ENCODE measurements around the gene GLRX2. TPM values are rescaled to one million over a fixed set of nuclear protein-coding genes. Genes with fewer than 3 reads are reported as not detected.

The GLRX2 gene
- total and polyA plus RNA-seq, 2 of the 8 experiments (the other 6 are each of a cell fraction or from before 2014, with no cell fraction given), result 4.8 to 13.5 TPM

DNA sequence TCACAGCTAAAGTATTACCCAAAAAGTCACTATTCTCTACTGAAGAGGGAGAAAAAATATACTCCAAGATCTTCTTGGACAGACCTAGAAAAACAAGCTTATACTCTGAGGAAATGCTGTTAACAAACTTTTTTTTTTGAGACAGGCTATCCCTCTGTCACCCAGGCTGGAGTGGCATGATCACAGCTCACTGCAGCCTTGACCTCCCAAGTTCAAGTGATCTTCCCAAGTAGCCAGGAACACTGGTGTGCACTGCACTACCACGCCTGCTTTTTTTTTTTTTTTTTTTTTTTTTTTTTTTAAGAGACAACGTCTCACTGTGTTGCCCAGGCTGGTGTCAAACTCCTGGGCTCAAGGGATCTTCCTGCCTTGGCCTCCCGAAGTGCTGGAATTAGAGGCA is 17.3 kb downstream of the GLRX2 start:
- Histone ChIP-seq H3K27me3 (replicated peaks in 1 of 4; ENCODE audit: control insufficient read depth in 3 of 4, extremely low read depth in 1 of 4, insufficient read depth in 3 of 4, low read length in 3 of 4) (no peaks in the 10 kb centered on the region), H2AK5ac (ENCODE audit: low read depth, low read length) (no peak overlapping the region), H3K4me1 (replicated peaks in 1 of 4; ENCODE audit: control insufficient read depth in 3 of 4, insufficient read depth in 4 of 4, low read length in 3 of 4) (no peaks in the 10 kb centered on the region), H2BK20ac (ENCODE audit: low read length) (no peak overlapping the region), H3K9ac (replicated peaks in 1 of 4; ENCODE audit: extremely low read depth in 1 of 4, low read depth in 3 of 4, low read length in 3 of 4) (no peak overlapping the region), H3K36me3 (ENCODE audit: control insufficient read depth in 2 of 4, insufficient read depth in 4 of 4, low read length in 3 of 4) (peaks cover 0 to 24% (median 12%) of the 10 kb centered on the region in 4 experiments; a peak in 5 of 8 replicates), H3K79me2 (ENCODE audit: control insufficient read depth in 1 of 2, insufficient read depth in 2 of 2, low read length in 2 of 2) (no peaks in the 10 kb centered on the region), H2BK120ac (replicated peaks; ENCODE audit: low read depth, low read length) (no peak overlapping the region), H3K4ac (replicated peaks; ENCODE audit: insufficient read length, low read depth, low read length) (no peak overlapping the region), H2AFZ (ENCODE audit: low read length) (no peak overlapping the region), H2BK12ac (ENCODE audit: low read depth, low read length) (no peak overlapping the region), H4K5ac (ENCODE audit: insufficient read length, low read depth, low read length) (no peak overlapping the region), H4K20me1 (replicated peaks in 1 of 2; ENCODE audit: control insufficient read depth in 1 of 2, insufficient read depth in 2 of 2, low read length in 2 of 2) (peaks cover 0 to 2% of the 10 kb centered on the region in 2 experiments), H3K14ac (ENCODE audit: insufficient read length) (no peak overlapping the region), H3K18ac (ENCODE audit: extremely low read depth, low read length) (no peak overlapping the region), H3K79me1 (ENCODE audit: low read depth, low read length) (no peaks in the 10 kb centered on the region), H4K91ac (replicated peaks; ENCODE audit: insufficient read length, low read length) (no peak overlapping the region), H4K8ac (ENCODE audit: extremely low read depth, insufficient read depth, low read length) (no peak overlapping the region), H3K56ac (replicated peaks; ENCODE audit: insufficient read length, low read depth, low read length) (no peak overlapping the region), H2BK5ac (ENCODE audit: low read depth, low read length) (no peak overlapping the region), H3K9me3 (ENCODE audit: insufficient read depth in 2 of 2, low read depth in 1 of 2, low read length in 1 of 2) (no peaks in the 10 kb centered on the region), H3K4me3 (ENCODE audit: extremely low read depth in 1 of 4, insufficient read depth in 2 of 4, low read depth in 3 of 4, low read length in 4 of 4) (no peak overlapping the region), H3K23me2 (ENCODE audit: low read depth, low read length) (no peaks in the 10 kb centered on the region), H3K27ac (ENCODE audit: low read depth, low read length) (no peak overlapping the region), H3K4me2 (ENCODE audit: insufficient read depth in 1 of 2, low read depth in 2 of 2, low read length in 2 of 2) (no peak overlapping the region), H2BK15ac (ENCODE audit: low read length) (no peak overlapping the region), H3K23ac (ENCODE audit: insufficient read length) (no peak overlapping the region)
- 94% methylated on average over 2 of the region's 3 CpGs; no CpG with 5 or more reads in 1 of the 2 experiments for WGBS, 2 experiments (ENCODE audit: extremely low coverage in 1 of 2, insufficient coverage in 1 of 2, insufficient read length in 1 of 2, insufficient replicate concordance in 2 of 2, low coverage in 1 of 2, low lambda C conversion rate in 2 of 2, missing lambda C conversion rate in 1 of 2)
- ChIA-PET CTCF (ENCODE audit: partially characterized antibody) (interaction anchor here (0.7 kb wide), 2 partner anchors 9 to 47 kb away, joined by 3 to 4 read pairs; no protein-coding TSS in a partner anchor), POLR2A (ENCODE audit: partially characterized antibody) (interaction anchor here (0.6 kb wide), 2 partner anchors 32 to 221 kb away, joined by 3 read pairs; no protein-coding TSS in a partner anchor)
- FAIRE-seq, result no peak
- DNase-seq (ENCODE audit: low read depth in 1 of 2, low spot score in 2 of 2), result no peak
- no peak for TF ChIP-seq SIX5 (IDR thresholded peaks at IDR 0.05; ENCODE audit: low read depth, low read length)
- no peak for TF ChIP-seq HDAC2 (IDR thresholded peaks at IDR 0.05; ENCODE audit: borderline replicate concordance in 1 of 2, low read depth in 2 of 2, low read length in 2 of 2)
- no peak for TF ChIP-seq TEAD4 (IDR thresholded peaks at IDR 0.05; ENCODE audit: low read depth, low read length)
- no peak for TF ChIP-seq PHF8 (conservative IDR thresholded peaks at IDR 0.05; ENCODE audit: low read depth, low read length)
- TF ChIP-seq, protein P1, sequence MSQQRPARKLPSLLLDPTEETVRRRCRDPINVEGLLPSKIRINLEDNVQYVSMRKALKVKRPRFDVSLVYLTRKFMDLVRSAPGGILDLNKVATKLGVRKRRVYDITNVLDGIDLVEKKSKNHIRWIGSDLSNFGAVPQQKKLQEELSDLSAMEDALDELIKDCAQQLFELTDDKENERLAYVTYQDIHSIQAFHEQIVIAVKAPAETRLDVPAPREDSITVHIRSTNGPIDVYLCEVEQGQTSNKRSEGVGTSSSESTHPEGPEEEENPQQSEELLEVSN (IDR thresholded peaks at IDR 0.05), result no peak
- TF ChIP-seq KDM5A (IDR thresholded peaks at IDR 0.05; ENCODE audit: low read length), result no peak
- no peak for TF ChIP-seq HDAC6 (IDR thresholded peaks at IDR 0.05; ENCODE audit: low read depth, low read length)
- TF ChIP-seq GTF2F1 (IDR thresholded peaks at IDR 0.05; ENCODE audit: borderline replicate concordance, low read depth, low read length), result no peak
- TF ChIP-seq NANOG (IDR thresholded peaks at IDR 0.05; ENCODE audit: insufficient read depth, low read depth, low read length, poor library complexity, severe bottlenecking), result no peak
- TF ChIP-seq CREB1 (IDR thresholded peaks at IDR 0.05), result no peak
- no peak for TF ChIP-seq SRF (IDR thresholded peaks at IDR 0.05; ENCODE audit: low read depth, low read length)
- TF ChIP-seq CHD1 (IDR thresholded peaks at IDR 0.05; ENCODE audit: low read depth, low read length), result no peak
- TF ChIP-seq TCF12 (IDR thresholded peaks at IDR 0.05; ENCODE audit: low read depth, low read length), result no peak
- no peak for TF ChIP-seq CBX5 (IDR thresholded peaks at IDR 0.05; ENCODE audit: low read depth, low read length)
